Sigmoid colon (tissue), 4 donors: ENCODE results near the gene HDAC4.

Experiments
- CTCF ChIP-seq, 4 experiments: fragments of 450-650 bp in 3 of 4; fragments of 200-600 bp in 1 of 4; IDR thresholded peaks; one replicate each; pipeline ENCODE4 v1.5.1; 2016 to 2019; ENCODE audit warnings: antibody characterized with exemption in 4 of 4, mild to moderate bottlenecking in 3 of 4, moderate library complexity in 2 of 4
- EP300 ChIP-seq, 4 donors: sonication (generic); formaldehyde crosslinking; IDR thresholded peaks; one replicate each; pipeline ENCODE4 v1.6.1; 2017; ENCODE audit warnings: antibody characterized with exemption in 4 of 4
- POLR2A ChIP-seq, 2 donors: fragments of 450-650 bp; IDR thresholded peaks; one replicate each; pipeline ENCODE4 v1.6.1; 2016; ENCODE audit warnings: antibody characterized with exemption in 2 of 2, mild to moderate bottlenecking in 2 of 2, moderate library complexity in 2 of 2
- POLR2AphosphoS5 ChIP-seq, 4 donors: sonication (generic); formaldehyde crosslinking; IDR thresholded peaks; one replicate each; pipeline ENCODE4 v1.6.1; 2017; ENCODE audit warnings: antibody characterized with exemption in 4 of 4

- TF ChIP-seq CTCF (IDR thresholded peaks at IDR 0.05), result no peak
- no peak for TF ChIP-seq EP300 (IDR thresholded peaks at IDR 0.05)
- no peak for TF ChIP-seq POLR2A (IDR thresholded peaks at IDR 0.05)
- TF ChIP-seq POLR2AphosphoS5 (IDR thresholded peaks at IDR 0.05), result peak in 2 of 4 donors; percentile 20 to 27
Measured at GRCh38 chr2:239223310-239224198, 177.3 kb downstream of the HDAC4 start.
